H1 (cell line): Measurements from ENCODE around the gene PLCZ1.

Experiments
- ATF3 ChIP-seq: IDR thresholded peaks from 2 replicates; pipeline ENCODE4 v1.6.1; 2011; ENCODE audit warnings: low read depth, mild to moderate bottlenecking, low read length; ENCODE audit not compliant: insufficient read depth
- BRCA1 ChIP-seq: IDR thresholded peaks from 2 replicates; pipeline ENCODE4 v1.6.1; 2012; ENCODE audit warnings: low read depth, low read length, improper control_type of control experiment
- EP300 ChIP-seq, 2 experiments: IDR thresholded peaks; 1 replicate in 1 of 2; 2 replicates in 1 of 2; pipeline ENCODE4 v1.6.1; 2011 to 2012; ENCODE audit warnings: low read depth in 2 of 2, low read length in 2 of 2, mild to moderate bottlenecking in 2 of 2, borderline replicate concordance in 1 of 2, inconsistent platforms in 1 of 2, moderate library complexity in 1 of 2
- EZH2 ChIP-seq: fragments of 200-600 bp; sonication (generic); IDR thresholded peaks from 2 replicates; pipeline ENCODE4 v1.7.1; 2012; ENCODE audit warnings: low read depth, mild to moderate bottlenecking, moderate library complexity, low read length, inconsistent platforms; ENCODE audit not compliant: severe bottlenecking
- GABPA ChIP-seq: IDR thresholded peaks from 2 replicates; pipeline ENCODE4 v1.6.1; 2011; ENCODE audit warnings: mild to moderate bottlenecking, low read length, moderate library complexity, borderline replicate concordance; ENCODE audit not compliant: insufficient read depth
- POLR2A ChIP-seq, 2 experiments: IDR thresholded peaks; 1 replicate in 1 of 2; 2 replicates in 1 of 2; pipeline ENCODE4 v1.6.1; 2011; ENCODE audit warnings: low read depth in 2 of 2, low read length in 2 of 2, mild to moderate bottlenecking in 2 of 2; ENCODE audit errors: control extremely low read depth in 1 of 2
- RAD21 ChIP-seq, 2 experiments: IDR thresholded peaks in 1 of 2; conservative IDR thresholded peaks in 1 of 2; 2 replicates each; pipeline ENCODE4 v1.6.1; 2011; ENCODE audit warnings: low read depth in 2 of 2, low read length in 2 of 2, improper control_type of control experiment in 1 of 2, inconsistent platforms in 1 of 2, mild to moderate bottlenecking in 1 of 2, moderate library complexity in 1 of 2
- RXRA ChIP-seq: IDR thresholded peaks from 2 replicates; pipeline ENCODE4 v1.6.1; 2011; ENCODE audit warnings: low read depth, mild to moderate bottlenecking, low read length, moderate library complexity; ENCODE audit not compliant: insufficient read depth
- SP2 ChIP-seq: IDR thresholded peaks from 2 replicates; pipeline ENCODE4 v1.6.1; 2012; ENCODE audit warnings: mild to moderate bottlenecking, low read length, inconsistent platforms
- USF2 ChIP-seq: IDR thresholded peaks from 2 replicates; pipeline ENCODE4 v1.6.1; 2011; ENCODE audit warnings: low read length, improper control_type of control experiment
- YY1 ChIP-seq: IDR thresholded peaks from 2 replicates; pipeline ENCODE4 v1.6.1; 2011; ENCODE audit warnings: low read depth, mild to moderate bottlenecking, low read length
- TF ChIP-seq, protein P1 (sequence below), 3 experiments: IDR thresholded peaks; 1 replicate in 2 of 3; 2 replicates in 1 of 3; pipeline versions ENCODE4 v1.5.1 to v1.6.1; 2011; ENCODE audit warnings: low read length in 3 of 3, mild to moderate bottlenecking in 3 of 3, inconsistent platforms in 2 of 3, low read depth in 1 of 3, moderate library complexity in 1 of 3; ENCODE audit not compliant: insufficient read depth in 1 of 3; ENCODE audit errors: control extremely low read depth in 1 of 3

DNA sequence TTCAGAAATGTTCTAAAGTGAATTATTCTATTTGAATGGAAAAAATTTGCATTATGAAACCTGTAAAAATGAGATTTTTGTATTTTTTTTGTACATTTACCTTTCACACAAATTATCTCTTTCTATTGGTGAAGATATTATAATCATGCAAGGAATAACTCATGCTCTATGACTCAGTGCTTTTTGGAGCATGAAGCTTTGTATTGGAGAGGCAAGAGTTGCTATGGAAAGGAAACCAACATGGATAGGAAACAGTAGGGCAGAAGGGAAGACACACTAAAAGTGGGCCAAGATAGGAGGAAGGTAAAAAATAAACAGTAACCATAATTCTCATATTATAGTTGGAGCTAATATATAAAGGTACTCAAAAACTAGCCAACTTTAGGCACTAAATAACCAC lies 79.0 kb downstream of the PLCZ1 start:
- no peak for TF ChIP-seq POLR2A (IDR thresholded peaks at IDR 0.05; ENCODE audit: control extremely low read depth in 1 of 2, low read depth in 2 of 2, low read length in 2 of 2)
- no peak for TF ChIP-seq EP300 (IDR thresholded peaks at IDR 0.05; ENCODE audit: borderline replicate concordance in 1 of 2, low read depth in 2 of 2, low read length in 2 of 2)
- TF ChIP-seq, protein P1, sequence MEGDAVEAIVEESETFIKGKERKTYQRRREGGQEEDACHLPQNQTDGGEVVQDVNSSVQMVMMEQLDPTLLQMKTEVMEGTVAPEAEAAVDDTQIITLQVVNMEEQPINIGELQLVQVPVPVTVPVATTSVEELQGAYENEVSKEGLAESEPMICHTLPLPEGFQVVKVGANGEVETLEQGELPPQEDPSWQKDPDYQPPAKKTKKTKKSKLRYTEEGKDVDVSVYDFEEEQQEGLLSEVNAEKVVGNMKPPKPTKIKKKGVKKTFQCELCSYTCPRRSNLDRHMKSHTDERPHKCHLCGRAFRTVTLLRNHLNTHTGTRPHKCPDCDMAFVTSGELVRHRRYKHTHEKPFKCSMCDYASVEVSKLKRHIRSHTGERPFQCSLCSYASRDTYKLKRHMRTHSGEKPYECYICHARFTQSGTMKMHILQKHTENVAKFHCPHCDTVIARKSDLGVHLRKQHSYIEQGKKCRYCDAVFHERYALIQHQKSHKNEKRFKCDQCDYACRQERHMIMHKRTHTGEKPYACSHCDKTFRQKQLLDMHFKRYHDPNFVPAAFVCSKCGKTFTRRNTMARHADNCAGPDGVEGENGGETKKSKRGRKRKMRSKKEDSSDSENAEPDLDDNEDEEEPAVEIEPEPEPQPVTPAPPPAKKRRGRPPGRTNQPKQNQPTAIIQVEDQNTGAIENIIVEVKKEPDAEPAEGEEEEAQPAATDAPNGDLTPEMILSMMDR (IDR thresholded peaks at IDR 0.05; ENCODE audit: control extremely low read depth in 1 of 3, insufficient read depth in 1 of 3, low read depth in 1 of 3, low read length in 3 of 3): no peak
- no peak for TF ChIP-seq BRCA1
- no peak for TF ChIP-seq SP2
- no peak for TF ChIP-seq YY1
- TF ChIP-seq ATF3: no peak
- TF ChIP-seq RAD21 (IDR thresholded peaks at IDR 0.05 in 1 of 2, conservative IDR thresholded peaks at IDR 0.05 in 1 of 2; ENCODE audit: low read depth in 2 of 2, low read length in 2 of 2): no peak
- no peak for TF ChIP-seq USF2
- no peak for TF ChIP-seq RXRA
- no peak for TF ChIP-seq EZH2
- no peak for TF ChIP-seq GABPA
